ENCODE results near the gene CCDC88B.
"Not testable (repeated sequence)": the region's sequence is repeated elsewhere in the genome, so short reads cannot be mapped to it uniquely, and the experiment has no call there.

CCDC88B gene

DNA sequence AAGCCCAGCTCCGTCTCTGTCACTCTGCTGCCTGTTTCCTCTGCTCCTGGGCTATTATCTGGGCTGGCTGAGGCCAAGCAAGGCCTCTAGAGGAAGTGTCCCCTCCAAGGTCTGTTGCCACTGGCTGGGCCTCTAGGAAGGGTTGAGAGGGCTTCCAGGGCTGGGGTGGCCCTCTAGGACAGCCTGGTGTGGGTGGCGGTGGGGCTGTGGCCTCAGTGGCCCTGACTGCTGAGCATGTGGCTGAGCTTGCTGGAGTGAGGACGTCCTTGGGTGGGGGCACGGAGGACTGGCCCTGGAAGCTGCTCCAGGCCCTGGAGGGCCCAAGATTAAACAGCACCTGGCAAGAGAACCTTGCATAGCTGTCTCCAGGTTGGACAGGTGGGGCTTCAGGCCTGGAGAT is 16.0 kb upstream of the CCDC88B start:
- DNase-seq, result not testable (repeated sequence)

DNA sequence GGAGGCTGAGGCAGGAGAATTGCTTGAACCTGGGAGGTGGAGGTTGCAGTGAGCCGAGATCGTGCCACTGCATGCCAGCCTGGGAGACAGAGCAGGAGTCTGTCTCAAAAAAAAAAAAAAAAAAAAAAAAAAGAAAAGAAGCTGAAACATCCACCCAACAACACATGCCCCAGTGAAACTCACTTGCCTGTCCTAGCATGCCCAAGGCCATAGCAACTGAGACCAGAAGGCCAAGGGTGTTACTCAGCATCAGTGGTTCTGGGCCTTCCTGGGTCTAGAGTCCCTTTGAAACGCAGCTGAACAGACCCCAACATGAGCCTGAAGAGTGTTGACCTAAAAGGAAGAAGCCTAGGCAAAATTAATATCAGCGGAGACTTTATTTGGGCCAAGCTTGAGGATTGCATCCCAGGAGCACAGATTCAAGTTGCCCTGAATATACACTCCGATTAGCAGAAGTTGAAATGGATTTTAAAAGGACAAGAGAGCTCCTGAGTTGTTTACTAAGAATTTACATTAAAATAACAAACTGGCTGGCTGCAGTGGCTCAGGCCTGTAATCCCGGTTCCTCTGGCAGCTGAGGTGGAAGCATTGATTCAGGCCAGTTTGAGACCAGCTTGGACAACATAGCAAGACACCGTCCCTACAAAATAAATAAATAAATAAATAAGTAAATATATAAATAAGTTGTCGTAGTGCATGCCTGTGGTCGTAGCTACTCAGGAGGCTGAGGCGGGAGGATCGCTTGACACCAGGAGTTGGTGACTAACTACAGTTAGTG is 15.1 kb upstream of the CCDC88B start:
- DNase-seq, result no peak

DNA sequence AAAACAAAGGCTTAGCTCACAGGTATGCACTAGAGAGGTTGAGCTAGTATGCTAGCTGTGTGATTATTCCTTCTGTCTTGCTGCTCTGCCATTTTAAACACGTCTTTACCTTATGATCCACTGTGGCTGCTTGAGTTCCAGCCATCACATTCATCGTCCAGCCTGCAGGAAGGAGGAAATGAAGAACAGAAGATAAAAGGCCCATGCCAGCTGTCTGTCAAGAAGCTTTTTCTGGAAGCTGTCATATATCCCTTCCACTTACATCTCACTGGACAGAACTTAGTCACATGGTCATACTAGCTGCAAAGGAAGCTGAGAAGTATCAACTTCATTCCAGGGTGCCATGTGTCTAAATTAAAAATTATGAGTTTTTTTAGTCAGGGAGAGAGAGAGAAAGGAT is 12.6 kb upstream of the CCDC88B start:
- DNase-seq, result no peak

DNA sequence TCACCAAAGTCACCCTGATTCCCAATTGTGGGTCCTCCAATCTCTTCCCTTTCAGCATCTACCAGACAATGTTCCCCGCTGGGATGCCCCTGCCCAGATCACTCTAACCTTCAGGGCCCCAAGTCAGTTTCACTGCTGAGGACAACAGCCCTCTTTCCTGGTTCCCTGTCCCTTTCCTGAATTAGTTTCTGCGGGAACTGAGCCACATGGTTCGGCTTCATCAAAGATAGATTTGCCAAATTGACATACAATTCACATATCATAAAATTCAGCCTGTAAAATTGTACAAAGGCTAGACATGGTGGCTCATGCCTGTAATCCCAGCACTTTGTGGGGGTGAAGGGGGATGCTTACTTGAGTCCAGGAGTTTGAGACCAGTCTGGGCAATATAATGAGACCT is 12.0 kb upstream of the CCDC88B start:
- no peak for DNase-seq

DNA sequence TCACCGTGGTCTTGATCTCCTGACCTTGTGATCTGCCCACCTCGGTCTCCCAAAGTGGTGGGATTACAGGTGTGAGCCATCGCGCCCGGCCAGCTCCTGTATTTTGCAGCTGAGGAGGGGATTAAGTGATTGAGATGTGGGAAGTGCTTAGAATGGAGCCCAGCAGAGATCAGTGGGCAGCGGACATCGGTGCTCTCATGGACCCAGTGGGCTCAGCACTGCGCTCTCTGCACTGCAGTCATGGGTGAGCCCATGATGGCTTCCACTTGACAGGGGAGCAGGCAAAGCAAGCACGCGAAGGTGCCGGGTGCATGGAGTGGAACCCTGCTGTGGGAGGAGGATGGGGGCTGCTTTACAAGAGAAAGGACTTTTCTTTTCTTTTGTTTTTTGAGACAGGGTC is 9.1 kb upstream of the CCDC88B start:
- DNase-seq, result no peak

DNA sequence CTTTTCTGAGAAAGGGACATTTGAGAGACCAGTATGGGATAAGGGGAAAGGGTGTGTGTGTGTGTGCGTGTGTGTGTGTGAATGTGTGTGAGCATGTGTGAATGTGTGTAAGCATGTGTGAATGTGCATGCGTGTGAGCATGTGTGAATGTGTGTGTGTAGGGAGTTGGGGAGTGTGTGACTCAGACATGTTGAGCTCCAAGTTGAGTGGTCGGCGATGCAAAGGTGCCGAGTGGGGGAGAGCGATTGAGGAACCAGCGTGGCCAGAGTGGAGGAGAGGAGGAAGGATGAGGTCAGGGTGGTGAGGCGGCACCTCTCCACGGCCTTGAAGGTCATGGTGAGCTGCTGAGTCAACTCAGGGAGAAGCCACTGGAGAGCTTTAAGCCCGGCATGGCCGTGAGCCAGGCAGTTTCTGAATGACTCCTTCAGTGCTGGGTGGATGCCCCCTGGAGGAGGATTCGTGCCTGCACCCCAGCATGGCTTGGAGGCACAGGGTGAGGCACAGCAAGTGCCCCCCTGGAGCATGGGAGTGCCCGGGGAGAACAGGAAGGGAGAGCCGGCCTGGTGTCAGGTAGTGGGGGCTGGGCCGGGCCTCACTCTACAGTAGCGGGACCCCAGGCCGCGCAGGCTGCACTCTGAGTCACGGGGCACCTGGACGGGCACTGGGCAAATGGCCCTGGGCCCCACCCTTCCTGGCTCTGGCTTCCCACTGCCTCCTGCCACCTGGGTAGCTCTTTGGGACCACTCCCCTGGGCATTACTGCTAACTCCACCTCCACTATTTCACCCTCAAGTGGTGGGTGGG is 8.2 kb upstream of the CCDC88B start:
- DNase-seq, result peak; percentile 87

DNA sequence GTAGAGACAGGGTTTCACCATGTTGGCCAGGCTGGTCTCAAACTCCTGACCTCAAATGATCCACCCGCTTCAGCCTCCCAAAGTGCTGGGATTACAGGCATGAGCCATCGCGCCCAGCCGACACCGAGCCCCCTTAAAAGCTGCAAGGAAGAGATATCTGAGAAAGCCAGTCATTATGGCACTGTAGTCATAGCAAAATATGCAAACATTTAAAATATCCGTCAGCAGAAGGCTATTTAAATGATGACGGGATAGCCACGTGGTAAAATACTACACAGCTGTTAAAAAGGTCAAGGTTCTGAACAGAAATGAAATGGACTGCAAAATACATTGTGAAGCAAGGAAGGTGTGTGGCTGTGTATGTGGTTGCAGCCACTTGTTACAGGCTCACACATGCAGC is 6.4 kb upstream of the CCDC88B start:
- DNase-seq, result no peak

DNA sequence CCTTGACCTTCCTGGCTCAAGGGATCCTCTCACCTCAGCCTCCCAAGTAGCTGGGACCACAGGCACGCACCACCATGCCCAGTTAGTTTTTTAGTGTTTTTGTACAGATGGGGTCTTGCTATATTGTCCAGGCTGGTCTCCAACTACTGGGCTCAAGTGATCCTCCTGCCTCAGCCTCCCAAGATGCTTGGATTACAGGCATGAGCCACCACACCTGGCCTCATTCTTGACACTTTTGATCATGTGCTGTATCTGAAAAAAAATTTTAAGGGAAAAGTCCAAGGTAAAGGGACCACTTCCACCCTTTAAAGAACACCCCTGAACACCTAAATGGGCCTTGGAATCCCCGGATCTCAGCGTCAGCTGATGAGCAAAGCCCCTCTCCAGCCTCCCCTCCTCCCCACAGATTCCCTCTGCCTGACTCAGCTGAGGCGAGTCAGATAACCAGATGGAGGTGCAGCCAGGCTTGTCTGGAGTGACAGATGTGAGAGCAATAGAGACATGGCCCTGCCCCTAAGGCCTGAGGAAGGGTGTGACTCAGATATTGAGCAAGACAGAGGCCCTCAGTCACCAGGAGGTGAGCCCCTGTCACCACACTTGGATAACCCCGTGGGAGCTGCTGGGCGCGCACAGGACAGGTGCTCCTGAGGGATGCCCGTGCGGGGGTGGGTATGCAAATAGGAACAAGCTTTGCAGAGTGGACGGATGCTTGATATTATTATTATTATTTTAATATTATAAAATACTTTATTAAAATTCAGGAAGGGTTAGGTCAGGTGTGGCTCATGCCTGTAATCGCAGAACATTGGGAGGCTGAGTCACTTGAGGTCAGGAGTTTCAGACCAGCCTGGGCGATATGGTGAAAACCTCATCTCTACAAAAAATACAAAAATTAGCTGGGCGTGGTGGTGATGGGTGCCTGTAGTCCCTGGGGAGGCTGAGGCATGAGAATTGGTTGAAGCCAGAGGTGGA is 5.0 kb upstream of the CCDC88B start:
- peak; percentile 62 for DNase-seq

DNA sequence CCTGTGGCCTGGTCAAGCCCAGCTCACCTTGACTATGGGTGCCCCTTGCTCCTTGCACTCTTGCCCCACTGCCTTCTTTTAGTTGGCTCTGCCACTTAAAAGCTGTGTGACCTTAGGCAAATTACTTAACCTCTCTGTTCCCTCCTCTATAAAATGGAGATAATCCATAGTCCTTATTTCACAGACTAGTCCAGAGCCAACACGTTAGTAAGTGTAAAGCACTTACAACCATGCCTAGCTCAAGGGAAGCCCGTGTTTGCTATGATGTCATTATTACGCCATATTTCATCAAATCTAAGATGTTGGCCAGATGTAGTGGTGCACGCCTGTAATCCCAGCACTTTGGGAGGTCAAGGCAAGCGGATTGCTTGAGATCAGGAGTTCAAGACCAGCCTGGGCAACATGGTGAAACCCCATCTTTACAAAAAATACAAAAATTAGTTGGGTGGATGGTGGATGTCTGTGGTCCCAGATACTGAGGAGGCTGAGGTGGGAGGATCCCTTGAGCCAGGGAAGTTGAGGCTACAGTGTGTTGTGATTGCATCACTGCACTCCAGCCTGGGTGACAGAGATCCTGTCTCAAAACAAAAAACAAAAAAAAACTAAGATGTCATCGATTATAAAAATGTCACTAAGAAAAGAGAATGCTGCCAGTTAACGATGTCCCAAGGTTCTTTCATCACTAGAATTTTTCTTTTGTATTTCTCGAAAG is 2.3 kb upstream of the CCDC88B start:
- no peak for DNase-seq

DNA sequence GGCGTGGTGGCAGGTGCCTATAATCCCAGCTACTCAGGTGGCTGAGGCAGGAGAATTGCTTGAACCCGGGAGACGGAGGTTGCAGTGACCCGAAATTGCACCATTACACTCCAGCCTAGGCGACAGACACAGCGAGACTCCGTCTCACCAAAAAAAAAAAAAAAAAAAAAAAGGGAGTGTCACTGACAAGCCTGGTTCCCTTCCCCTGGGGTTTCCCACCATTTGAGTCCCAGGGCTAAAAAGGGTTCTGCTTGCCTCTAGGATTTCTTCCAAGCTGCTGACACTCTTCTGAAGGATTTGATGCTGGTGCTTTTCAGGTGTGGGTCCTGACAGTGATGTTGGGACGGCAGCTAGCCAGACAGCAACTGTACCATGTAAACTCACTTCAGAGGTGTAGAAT is 1.3 kb upstream of the CCDC88B start:
- no peak for DNase-seq

DNA sequence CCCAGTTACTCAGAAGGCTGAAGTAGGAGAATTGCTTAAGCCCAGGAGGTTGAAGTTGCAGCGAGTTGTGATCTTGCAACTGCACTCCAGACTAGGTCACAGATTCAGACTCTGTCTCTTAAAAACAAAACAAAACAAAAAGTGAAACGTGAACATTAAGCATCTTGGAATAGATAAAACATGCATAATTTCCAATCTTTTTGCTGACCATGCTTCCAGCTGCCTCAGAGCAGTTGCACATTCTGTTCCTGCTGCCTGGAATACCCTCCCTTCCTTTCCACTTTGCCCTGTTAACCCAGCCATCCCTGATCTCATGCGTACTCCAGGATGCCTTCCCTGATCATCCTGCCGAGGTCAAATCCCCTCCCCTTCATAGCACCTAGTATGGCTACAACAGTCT is 718 bp upstream of the CCDC88B start:
- no peak for DNase-seq

DNA sequence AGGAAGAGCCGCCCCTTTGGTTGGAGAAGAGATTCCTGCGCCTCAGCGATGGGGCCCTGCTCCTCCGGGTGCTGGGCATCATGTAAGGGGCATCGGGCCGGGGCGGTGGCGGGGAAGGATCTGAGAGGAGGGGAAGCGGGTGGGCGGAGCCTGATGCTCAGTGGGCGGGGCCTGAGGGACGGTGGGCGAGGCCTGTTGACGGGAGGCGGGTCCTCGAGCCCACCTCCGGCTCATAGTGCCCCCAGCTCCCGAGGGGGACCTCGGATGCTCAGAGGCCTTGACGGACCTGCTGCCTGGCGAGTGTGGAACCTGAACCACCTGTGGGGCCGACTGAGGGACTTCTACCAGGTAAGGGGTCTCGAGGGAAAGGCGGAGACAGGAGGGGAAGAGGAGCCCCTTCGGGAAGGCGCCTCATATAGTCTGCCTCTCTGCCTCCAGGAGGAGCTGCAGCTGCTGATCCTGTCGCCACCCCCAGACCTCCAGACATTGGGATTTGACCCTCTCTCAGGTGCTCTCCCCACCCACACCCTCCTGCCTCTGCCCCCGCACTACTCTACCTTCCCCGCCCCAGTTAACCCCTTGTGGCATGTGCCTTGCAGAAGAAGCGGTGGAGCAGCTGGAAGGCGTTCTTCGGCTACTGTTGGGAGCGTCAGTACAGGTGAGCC is 799 bp downstream of the CCDC88B start:
- DNase-seq, result peak; percentile 84

DNA sequence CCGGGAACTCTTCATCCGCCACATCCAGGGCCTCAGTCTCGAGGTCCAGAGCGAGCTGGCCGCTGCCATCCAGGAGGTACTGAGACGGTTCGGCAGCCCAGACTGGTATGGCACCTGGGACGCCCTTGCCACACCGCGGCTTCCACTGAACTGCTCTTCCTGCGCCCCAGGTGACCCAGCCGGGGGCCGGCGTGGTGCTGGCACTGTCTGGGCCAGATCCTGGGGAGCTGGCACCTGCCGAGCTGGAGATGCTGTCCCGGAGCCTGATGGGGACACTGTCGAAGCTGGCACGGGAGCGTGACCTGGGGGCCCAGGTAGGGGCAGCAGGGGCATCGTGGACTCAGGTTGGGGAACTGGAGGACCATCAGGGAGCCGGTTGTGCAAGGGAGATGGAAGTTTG is 1.4 kb downstream of the CCDC88B start:
- no peak for DNase-seq

DNA sequence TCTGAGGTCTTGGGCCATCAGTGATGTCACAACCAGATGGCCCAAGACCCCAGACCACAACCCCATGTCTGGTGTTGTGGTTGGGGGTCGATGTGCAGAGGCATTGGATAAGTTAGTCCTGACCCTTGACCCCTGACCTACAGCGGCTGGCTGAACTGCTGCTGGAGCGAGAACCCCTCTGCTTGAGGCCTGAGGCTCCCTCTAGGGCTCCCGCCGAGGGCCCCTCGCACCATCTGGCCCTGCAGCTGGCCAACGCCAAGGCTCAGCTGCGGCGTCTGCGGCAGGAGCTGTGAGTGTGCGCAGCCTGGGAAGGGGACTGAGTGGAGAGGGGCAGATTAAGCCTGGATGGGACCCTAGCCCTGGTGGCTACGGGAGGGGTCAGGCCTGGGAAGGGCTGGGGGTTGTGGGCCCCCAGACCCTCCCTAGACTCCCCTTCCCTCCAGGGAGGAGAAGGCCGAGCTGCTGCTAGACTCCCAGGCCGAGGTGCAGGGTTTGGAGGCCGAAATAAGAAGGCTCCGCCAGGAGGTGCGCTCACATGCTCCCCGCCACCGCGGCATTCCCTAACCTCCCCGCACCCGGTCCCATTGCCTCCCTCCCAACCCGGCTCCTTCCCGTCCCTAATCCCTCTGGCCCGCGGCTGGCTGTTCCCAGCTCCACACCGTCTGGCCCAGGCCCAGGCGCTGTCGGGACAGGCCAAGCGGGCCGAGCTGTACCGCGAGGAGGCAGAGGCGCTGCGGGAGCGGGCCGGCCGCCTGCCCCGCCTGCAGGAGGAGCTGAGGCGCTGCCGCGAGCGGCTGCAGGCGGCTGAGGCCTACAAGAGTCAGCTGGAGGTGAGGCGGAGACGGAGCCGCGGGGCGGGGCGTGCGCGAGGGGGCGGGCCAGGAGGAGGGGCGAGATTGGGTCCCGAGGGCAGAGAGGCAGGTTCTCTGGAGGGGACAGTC is 2.1 kb downstream of the CCDC88B start:
- DNase-seq, result peak; percentile 92

DNA sequence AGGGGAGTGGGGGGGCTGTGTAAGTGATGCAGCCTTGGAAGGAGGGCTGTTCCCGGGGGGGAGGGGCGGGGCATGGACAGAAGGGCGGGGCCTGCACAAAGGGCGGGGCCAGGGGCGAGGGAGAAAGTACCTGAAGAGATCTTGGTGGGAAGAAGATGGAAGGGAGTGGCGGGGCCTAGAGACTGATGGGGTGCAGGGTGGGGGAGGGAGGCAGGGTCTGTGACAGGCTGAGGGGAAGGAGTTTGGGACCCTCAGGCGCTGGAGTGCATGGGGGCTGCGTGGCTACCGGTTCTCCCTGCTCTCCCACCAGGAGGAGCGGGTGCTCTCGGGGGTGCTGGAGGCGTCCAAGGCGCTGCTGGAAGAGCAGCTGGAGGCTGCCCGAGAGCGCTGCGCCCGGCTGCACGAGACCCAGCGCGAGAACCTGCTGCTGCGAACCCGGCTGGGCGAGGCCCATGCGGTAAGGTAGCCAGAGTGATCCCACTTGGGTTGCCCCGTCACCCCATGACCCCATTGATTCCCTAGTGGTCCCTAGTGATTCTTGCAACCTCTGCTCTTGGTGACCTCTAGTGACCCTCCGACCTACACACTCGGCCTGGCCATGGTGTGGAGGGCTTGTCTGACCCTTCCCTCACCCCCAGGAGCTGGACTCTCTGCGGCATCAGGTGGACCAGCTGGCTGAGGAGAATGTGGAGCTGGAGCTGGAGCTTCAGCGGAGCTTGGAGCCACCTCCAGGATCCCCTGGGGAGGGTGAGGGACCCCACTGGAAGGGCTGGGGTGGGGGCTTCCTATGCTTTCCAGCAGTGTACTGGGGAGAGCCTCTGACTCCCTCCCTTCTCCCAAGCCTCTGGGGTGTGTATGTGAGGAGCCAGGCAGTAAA is 3.1 kb downstream of the CCDC88B start:
- DNase-seq, result no peak

DNA sequence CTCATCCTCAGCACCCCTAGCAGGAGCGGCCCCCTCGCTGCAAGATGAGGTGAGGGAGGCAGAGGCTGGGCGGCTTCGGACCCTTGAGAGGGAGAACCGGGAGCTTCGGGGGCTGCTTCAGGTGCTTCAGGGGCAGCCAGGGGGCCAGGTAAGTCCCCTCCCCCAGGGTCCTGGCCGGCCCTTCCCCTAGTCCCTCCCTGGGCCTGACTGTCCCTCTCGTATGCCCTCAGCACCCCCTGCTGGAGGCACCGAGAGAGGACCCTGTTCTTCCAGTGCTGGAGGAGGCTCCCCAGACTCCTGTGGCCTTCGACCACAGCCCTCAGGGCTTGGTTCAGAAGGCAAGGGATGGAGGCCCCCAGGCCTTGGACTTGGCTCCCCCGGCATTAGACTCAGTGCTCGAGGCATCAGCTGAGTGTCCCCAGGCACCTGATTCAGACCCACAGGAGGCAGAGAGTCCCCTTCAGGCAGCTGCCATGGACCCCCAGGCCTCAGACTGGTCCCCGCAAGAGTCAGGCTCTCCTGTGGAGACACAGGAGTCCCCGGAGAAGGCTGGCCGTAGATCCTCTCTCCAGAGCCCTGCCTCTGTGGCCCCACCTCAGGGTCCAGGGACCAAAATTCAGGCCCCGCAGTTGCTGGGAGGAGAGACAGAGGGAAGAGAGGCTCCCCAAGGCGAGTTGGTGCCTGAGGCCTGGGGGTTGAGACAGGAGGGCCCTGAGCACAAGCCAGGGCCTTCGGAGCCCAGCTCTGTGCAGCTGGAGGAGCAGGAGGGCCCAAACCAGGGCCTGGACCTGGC is 4.0 kb downstream of the CCDC88B start:
- DNase-seq, result no peak

DNA sequence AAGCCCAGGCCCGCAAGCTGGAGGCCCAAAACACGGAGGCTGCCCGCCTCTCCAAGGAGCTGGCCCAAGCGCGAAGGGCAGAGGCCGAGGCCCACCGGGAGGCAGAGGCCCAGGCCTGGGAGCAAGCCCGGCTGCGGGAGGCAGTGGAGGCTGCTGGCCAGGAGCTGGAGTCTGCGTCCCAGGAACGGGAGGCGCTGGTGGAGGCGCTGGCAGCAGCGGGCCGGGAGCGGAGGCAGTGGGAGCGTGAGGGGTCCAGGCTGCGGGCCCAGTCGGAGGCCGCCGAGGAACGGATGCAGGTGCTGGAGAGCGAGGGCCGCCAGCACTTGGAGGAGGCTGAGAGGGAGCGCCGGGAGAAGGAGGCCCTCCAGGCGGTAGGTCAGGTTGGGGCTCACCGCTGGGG is 4.8 kb downstream of the CCDC88B start:
- DNase-seq, result no peak

DNA sequence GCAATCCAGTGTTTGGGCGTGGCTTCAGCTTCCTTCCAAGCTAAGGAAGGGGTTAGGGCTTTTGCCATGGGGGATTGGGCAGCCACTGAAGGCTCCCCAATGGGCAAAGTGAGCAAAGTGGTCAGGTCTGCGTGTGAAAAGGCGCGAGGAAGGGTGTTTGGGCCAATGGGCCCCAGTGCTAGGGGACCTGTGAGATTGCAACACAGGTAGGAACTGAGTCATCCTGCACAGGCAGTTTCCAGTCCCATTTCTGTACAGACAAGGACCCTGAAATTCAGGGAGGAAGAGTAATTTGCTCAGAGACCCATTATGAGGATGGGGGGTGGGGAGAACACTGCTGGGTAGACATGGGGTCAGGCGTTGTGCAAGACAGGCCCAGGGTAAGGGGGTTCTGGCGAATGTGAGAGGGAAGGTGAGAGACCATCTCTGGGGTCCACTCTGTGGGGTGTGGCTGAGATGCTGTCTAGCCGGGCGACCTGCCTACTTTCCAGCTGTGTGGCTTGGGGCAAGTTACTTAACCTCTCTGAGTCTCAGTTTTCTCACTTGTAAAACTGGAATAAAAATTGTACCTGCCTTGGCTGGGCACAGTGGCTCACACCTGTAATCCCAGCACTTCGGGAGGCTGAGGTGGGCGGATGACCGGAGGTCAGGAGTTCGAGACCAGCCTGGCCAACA is 7.3 kb downstream of the CCDC88B start:
- no peak for DNase-seq
